Right lobe of liver (tissue), 6 donors: Measurements from ENCODE around the gene COL2A1. TPM values are rescaled to one million over a fixed set of nuclear protein-coding genes. Genes with fewer than 3 reads are reported as not detected.

Experiments
- ATAC-seq, 4 donors: fragments of 200-7000 bp; cut with Tn5 transposase; one replicate each; pipeline ENCODE4 v1.9.1; 2020; ENCODE audit warnings: mild to moderate bottlenecking in 4 of 4, moderate library complexity in 4 of 4
- DNase-seq, 3 donors: peaks; one replicate each; pipeline ENCODE4 v3.0.0-alpha.2; 2020
- H3K27ac ChIP-seq, 3 donors: fragments of 200-600 bp; one replicate each; pipeline ENCODE4 v1.8.0; 2022
- H3K27me3 ChIP-seq, 2 donors: fragments of 200-600 bp; one replicate each; pipeline ENCODE4 v1.8.0; 2022
- H3K36me3 ChIP-seq, 4 donors: fragments of 200-600 bp; sonication (generic) in 1 of 4; one replicate each; pipeline versions ENCODE4 v1.5.1 to v1.8.0; 2017 to 2022; ENCODE audit warnings: control low read depth in 1 of 4
- H3K4me1 ChIP-seq, 4 donors: fragments of 200-600 bp; sonication (generic) in 1 of 4; one replicate each; pipeline versions ENCODE4 v1.5.1 to v1.8.0; 2017 to 2022; ENCODE audit warnings: control low read depth in 1 of 4
- H3K4me3 ChIP-seq, 3 donors: fragments of 200-600 bp; one replicate each; pipeline ENCODE4 v1.8.0; 2022
- H3K9me3 ChIP-seq, 4 donors: fragments of 200-600 bp; sonication (generic) in 1 of 4; one replicate each; pipeline versions ENCODE4 v1.5.1 to v1.8.0; 2017 to 2022; ENCODE audit warnings: control low read depth in 1 of 4
- POLR2A ChIP-seq: fragments of 450-650 bp; IDR thresholded peaks from one replicate; pipeline ENCODE4 v1.6.1; 2017; ENCODE audit warnings: antibody characterized with exemption, mild to moderate bottlenecking
- WGBS: methylation state at CpG from one replicate; pipeline ENCODE4 v1.1.6; 2018; ENCODE audit warnings: low coverage, low lambda C conversion rate; ENCODE audit not compliant: insufficient coverage; ENCODE audit errors: missing lambda C conversion rate; 5-methylcytosine and 5-hydroxymethylcytosine counted together
- intact Hi-C, 2 donors: fragments of 100-400 bp; cut with DNase I; formaldehyde crosslinking; loops; one replicate each; pipeline versions ENCODE4 v1.11.2 to v1.14.1; 2022
- total RNA-seq, 6 experiments: library from RNA; depleted of rRNA in 2 of 6; stranded (reverse); fragments of >200 nt in 2 of 6; fragmentation: NEBNext Ultra II Directional in 3 of 6; extraction: Animal tissue kit (Norgen Biotek cat#: 25700) in 3 of 6; gene quantifications; one replicate each; pipeline versions ENCODE4 v1.1.0 to v1.2.4, GENCODE V29; 2016 to 2023
- TF ChIP-seq, protein P1 (sequence below), 4 donors: fragments of 200-600 bp in 3 of 4; fragments of 450-650 bp in 1 of 4; IDR thresholded peaks; one replicate each; pipeline versions ENCODE4 v1.5.1 to v1.8.0; 2016 to 2022; ENCODE audit warnings: antibody characterized with exemption in 4 of 4, mild to moderate bottlenecking in 2 of 4
- donor health status: DM: no; HTN: yes; CAD: no.
- donor health status: DM: no; HTN: no; CAD: no.
- donor health status: DM: no; HTN: no; CAD: no.
- donor health status: DM: no; HTN: yes; CAD: no.
- donor health status: DM: no; HTN: yes; CAD: no.

The COL2A1 gene
- total RNA-seq, 6 experiments from 2014 or later = not detected

DNA sequence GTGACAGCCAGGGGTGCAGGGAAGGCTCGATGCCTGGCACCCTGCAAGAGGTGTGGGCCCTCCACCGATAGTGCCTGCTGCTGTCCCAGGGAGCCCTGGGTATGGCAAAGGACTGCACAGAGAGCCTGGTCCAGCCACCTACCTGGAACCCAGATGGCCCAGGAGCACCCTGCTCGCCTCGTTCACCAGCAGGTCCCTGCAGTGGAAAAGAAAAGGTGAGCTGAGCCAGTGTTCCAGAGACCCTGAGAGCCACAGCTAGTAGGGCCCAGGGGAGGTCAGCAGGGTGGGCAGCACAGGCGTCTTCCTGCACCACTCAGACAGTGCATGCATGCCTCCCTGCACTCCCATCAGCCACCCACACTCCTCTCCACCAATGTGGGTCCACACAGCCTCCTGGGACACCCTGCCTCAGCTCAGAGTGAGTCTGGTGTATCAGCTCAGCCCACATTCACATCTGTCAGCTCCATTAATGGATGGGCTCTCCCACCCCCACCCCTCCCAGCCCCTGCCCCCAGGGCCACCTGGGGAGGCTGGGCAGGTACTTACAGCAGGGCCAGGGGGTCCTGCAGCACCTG is 20.6 kb downstream of the COL2A1 start:
- Histone ChIP-seq H3K27me3 (no peaks in the 10 kb centered on the region), H3K36me3 (no peaks in the 10 kb centered on the region), H3K9me3 (no peaks in the 10 kb centered on the region), H3K27ac (no peak overlapping the region), H3K4me3 (no peak overlapping the region), H3K4me1 (no peaks in the 10 kb centered on the region)
- DNase-seq (peak in 1 of 3 donors; percentile 1), ATAC-seq (no peak)
- 72% methylated on average over 2 of the region's 5 CpGs for WGBS
- TF ChIP-seq POLR2A = no peak
- TF ChIP-seq, protein P1, sequence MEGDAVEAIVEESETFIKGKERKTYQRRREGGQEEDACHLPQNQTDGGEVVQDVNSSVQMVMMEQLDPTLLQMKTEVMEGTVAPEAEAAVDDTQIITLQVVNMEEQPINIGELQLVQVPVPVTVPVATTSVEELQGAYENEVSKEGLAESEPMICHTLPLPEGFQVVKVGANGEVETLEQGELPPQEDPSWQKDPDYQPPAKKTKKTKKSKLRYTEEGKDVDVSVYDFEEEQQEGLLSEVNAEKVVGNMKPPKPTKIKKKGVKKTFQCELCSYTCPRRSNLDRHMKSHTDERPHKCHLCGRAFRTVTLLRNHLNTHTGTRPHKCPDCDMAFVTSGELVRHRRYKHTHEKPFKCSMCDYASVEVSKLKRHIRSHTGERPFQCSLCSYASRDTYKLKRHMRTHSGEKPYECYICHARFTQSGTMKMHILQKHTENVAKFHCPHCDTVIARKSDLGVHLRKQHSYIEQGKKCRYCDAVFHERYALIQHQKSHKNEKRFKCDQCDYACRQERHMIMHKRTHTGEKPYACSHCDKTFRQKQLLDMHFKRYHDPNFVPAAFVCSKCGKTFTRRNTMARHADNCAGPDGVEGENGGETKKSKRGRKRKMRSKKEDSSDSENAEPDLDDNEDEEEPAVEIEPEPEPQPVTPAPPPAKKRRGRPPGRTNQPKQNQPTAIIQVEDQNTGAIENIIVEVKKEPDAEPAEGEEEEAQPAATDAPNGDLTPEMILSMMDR (IDR thresholded peaks at IDR 0.05) = no peak
- intact Hi-C loops = no loop called here

DNA sequence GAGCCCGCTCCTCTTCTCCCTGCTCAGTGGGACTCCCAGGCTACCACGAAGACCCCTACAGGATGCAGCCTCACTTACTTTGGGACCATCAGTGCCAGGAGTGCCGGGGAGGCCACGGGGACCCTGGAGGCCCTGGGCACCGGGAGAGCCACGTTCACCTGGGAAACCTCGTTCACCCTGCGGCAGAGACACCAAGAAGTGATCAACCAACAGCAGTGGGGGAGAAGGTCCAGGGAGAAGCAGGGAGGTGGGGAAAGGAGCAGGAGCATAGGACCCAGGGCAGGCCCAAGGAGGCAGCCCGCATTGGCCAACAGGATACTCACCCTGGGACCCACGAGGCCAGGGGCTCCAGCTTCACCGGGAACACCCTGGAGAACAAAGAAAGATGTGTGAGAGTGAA is 21.5 kb downstream of the COL2A1 start:
- Histone ChIP-seq H3K27me3 (no peaks in the 10 kb centered on the region), H3K27ac (no peak overlapping the region), H3K4me1 (no peaks in the 10 kb centered on the region), H3K4me3 (no peak overlapping the region), H3K36me3 (no peaks in the 10 kb centered on the region), H3K9me3 (no peaks in the 10 kb centered on the region)
- ATAC-seq (no peak), DNase-seq (no peak)
- intact Hi-C loops = no loop called here
- WGBS = 76% methylated on average over 7 of the region's 11 CpGs
- TF ChIP-seq, protein P1 (IDR thresholded peaks at IDR 0.05) = no peak
- no peak for TF ChIP-seq POLR2A

DNA sequence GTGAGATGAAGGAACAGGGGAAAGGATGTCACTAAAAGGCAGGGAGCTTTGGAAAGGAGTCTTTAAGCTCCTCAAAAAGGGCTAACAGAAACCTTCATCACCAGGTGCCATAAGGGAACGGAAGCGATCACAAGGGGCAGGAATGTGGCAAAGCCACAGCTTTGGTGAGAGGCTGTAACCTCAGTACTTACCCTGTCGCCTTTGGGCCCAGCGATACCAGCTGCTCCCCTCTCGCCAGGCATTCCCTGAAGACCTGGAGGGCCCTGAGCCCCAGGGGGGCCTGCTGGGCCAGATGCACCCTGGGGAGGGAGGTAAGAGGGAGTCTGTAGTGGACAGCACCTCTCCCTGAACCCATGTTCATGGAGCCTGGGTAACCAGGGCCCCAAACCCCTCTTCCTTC is 22.0 kb downstream of the COL2A1 start:
- Histone ChIP-seq H3K27me3 (no peaks in the 10 kb centered on the region), H3K4me1 (no peaks in the 10 kb centered on the region), H3K4me3 (no peak overlapping the region), H3K36me3 (no peaks in the 10 kb centered on the region), H3K27ac (no peak overlapping the region), H3K9me3 (no peaks in the 10 kb centered on the region)
- intact Hi-C loops = no loop called here
- no CpG with 5 or more reads among the region's 5 CpGs for WGBS
- TF ChIP-seq POLR2A = no peak
- TF ChIP-seq, protein P1 (IDR thresholded peaks at IDR 0.05) = no peak
- peak in 1 of 3 donors; percentile 36 for DNase-seq
- ATAC-seq = no peak

DNA sequence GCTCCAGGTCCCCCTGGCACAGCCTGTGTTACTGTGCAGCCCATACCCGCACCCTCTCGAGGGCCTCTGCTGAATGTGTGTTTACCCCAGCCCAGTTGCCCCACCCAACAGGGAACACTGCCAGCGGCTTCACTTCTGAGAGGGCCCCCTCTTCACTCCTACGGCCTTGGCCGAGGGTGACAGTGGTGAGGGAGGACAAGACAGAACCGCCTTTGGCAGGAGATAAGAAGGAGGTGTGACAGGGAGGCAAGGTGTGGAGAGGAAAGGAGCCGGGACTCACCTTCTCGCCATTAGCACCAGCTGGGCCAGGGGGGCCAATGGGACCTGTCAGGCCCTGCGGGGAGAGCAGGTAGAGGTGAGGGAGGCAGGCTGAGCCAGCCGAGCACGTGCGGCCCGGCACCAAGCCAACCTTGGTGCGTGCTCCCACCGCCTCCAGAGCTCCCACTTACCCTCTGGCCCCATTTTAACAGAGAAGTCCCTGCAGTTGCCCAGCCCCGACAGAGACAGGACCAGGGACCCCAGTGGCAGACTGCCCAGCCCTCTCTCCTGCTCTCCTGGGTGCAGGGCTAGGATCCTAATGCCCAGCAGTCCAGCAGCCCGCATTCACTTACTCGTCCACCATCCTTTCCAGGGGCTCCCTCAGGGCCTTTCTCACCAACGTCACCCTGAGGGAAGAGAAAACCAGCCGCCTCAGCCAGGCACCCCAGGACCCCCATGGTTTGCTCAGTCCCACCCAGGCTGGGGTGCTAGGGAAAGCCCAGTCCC is 22.6 kb downstream of the COL2A1 start:
- H3K4me3 ChIP-seq = no peak overlapping the region
- H3K9me3 ChIP-seq = no peaks in the 10 kb centered on the region
- no peaks in the 10 kb centered on the region for H3K36me3 ChIP-seq
- no peaks in the 10 kb centered on the region for H3K27me3 ChIP-seq
- no peak overlapping the region for H3K27ac ChIP-seq
- intact Hi-C loops = no loop called here
- ATAC-seq (no peak), DNase-seq (peak in 2 of 3 donors; percentile 6 to 34)
- H3K4me1 ChIP-seq = no peaks in the 10 kb centered on the region
- TF ChIP-seq, protein P1 (IDR thresholded peaks at IDR 0.05) = no peak
- 68% methylated on average over 7 of the region's 20 CpGs for WGBS
